SU-DHL-6 (cell line): ENCODE results near the gene MELK.

Experiments
- EZH2phosphoT487 ChIP-seq: fragments of 200-600 bp; sonication (generic), shearing (Covaris generic); conservative IDR thresholded peaks from 2 replicates; pipeline ENCODE4 v1.6.1; 2018; ENCODE audit warnings: mild to moderate bottlenecking, antibody characterized with exemption, low read length, moderate library complexity, mixed read lengths
- TF ChIP-seq, protein P1 (sequence below): fragments of 200-600 bp; sonication (generic); IDR thresholded peaks from one replicate; pipeline ENCODE4 v1.5.1; 2017; ENCODE audit warnings: antibody characterized with exemption, mild to moderate bottlenecking, low read length, moderate library complexity; ENCODE audit not compliant: insufficient read depth, poor library complexity, severe bottlenecking

GRCh38 chr9:36665387-36665786, 92.7 kb downstream of the MELK start:
- TF ChIP-seq, protein P1, sequence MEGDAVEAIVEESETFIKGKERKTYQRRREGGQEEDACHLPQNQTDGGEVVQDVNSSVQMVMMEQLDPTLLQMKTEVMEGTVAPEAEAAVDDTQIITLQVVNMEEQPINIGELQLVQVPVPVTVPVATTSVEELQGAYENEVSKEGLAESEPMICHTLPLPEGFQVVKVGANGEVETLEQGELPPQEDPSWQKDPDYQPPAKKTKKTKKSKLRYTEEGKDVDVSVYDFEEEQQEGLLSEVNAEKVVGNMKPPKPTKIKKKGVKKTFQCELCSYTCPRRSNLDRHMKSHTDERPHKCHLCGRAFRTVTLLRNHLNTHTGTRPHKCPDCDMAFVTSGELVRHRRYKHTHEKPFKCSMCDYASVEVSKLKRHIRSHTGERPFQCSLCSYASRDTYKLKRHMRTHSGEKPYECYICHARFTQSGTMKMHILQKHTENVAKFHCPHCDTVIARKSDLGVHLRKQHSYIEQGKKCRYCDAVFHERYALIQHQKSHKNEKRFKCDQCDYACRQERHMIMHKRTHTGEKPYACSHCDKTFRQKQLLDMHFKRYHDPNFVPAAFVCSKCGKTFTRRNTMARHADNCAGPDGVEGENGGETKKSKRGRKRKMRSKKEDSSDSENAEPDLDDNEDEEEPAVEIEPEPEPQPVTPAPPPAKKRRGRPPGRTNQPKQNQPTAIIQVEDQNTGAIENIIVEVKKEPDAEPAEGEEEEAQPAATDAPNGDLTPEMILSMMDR, result no peak
- no peak for TF ChIP-seq EZH2phosphoT487
